A549 (cell line): ENCODE data around the gene MXRA5. TPM values are rescaled to one million over a fixed set of nuclear protein-coding genes. Genes with fewer than 3 reads are reported as not detected.
"Not testable (repeated sequence)": the region's sequence is repeated elsewhere in the genome, so short reads cannot be mapped to it uniquely, and the experiment has no call there.

ENCODE experiments used
- ATAC-seq, 2 experiments: fragments of 200-7000 bp in 1 of 2; fragments of >200 bp in 1 of 2; cut with Nextera tagmentation in 1 of 2; cut with Tn5 transposase in 1 of 2; 3 replicates each; pipeline versions ENCODE4 v1.8.0 to v1.9.1; 2018 to 2020; ENCODE audit warnings: mild to moderate bottlenecking in 1 of 2, moderate library complexity in 1 of 2
- CTCF ChIA-PET: fragments of 300-600 bp; sonication (Branson Sonifier 250); formaldehyde crosslinking; extraction: SDS; loops from one replicate; lab custom pipeline; 2021; ENCODE audit warnings: antibody characterized with exemption, inconsistent platforms; lab: Yijun Ruan, JAX
- POLR2A ChIA-PET: fragments of 350-600 bp; formaldehyde crosslinking; extraction: SDS; loops from one replicate; lab custom pipeline; 2021; ENCODE audit warnings: antibody characterized with exemption, inconsistent platforms; lab: Yijun Ruan, JAX
- DNase-seq, 2 experiments: peaks; one replicate each; pipeline versions ENCODE4 v3.0.0 to v3.0.0-alpha.2; 2011 to 2016; ENCODE audit warnings: low read depth in 1 of 2, low spot score in 1 of 2
- FAIRE-seq: peaks from 2 replicates; lab custom pipeline; 2011; peaks lifted over from hg19 to GRCh38; lab: Jason Lieb, UNC
- H3K27ac ChIP-seq, 2 experiments: fragments of >200 bp; sonication (Bioruptor Twin); formaldehyde crosslinking; 3 replicates each; pipeline ENCODE4 v1.5.1; 2016 to 2017
- H3K4me1 ChIP-seq: fragments of >200 bp; sonication (Bioruptor Twin); formaldehyde crosslinking; 3 replicates; pipeline ENCODE4 v1.6.1; 2016
- H3K4me2 ChIP-seq: fragments of >200 bp; sonication (Bioruptor Twin); formaldehyde crosslinking; 3 replicates; pipeline ENCODE4 v1.6.1; 2016
- H3K4me3 ChIP-seq: fragments of >200 bp; sonication (Bioruptor Twin); formaldehyde crosslinking; 3 replicates; pipeline ENCODE4 v1.5.1; 2016
- H3K9me3 ChIP-seq: fragments of >200 bp; sonication (Bioruptor Twin); formaldehyde crosslinking; 3 replicates; pipeline ENCODE4 v1.6.1; 2016
- BHLHE40 ChIP-seq: IDR thresholded peaks from 2 replicates; pipeline ENCODE4 v1.6.1; 2012; ENCODE audit warnings: low read depth, low read length, inconsistent platforms
- CBX8 ChIP-seq: fragments of 200-600 bp; sonication (generic); IDR thresholded peaks from 2 replicates; pipeline ENCODE4 v1.6.1; 2016
- CEBPB ChIP-seq, 2 experiments: fragments of >200 bp in 1 of 2; sonication (Bioruptor Twin) in 1 of 2; formaldehyde crosslinking in 1 of 2; IDR thresholded peaks; 2 replicates each; pipeline ENCODE4 v1.6.1; 2012 to 2016
- CTCF ChIP-seq: fragments of >200 bp; sonication (Bioruptor Twin); formaldehyde crosslinking; IDR thresholded peaks from 3 replicates; pipeline ENCODE4 v1.5.1; 2016
- EP300 ChIP-seq, 2 experiments: fragments of >200 bp; sonication (Bioruptor Twin); formaldehyde crosslinking; IDR thresholded peaks; 2 replicates in 1 of 2; 3 replicates in 1 of 2; pipeline ENCODE4 v1.6.1; 2016 to 2017
- FOSB ChIP-seq: fragments of 250-450 bp; sonication (Bioruptor Pico); IDR thresholded peaks from 2 replicates; pipeline ENCODE4 v1.5.0; 2020; ENCODE audit warnings: mild to moderate bottlenecking, moderate library complexity
- FOXS1 ChIP-seq: fragments of 250-450 bp; sonication (Bioruptor Pico); IDR thresholded peaks from 2 replicates; pipeline ENCODE4 v1.5.0; 2020; ENCODE audit warnings: mild to moderate bottlenecking, moderate library complexity
- HES2 ChIP-seq: fragments of >200 bp; sonication (Bioruptor Twin); formaldehyde crosslinking; IDR thresholded peaks from 2 replicates; pipeline ENCODE4 v1.6.1; 2016
- JUN ChIP-seq, 2 experiments: fragments of >200 bp; sonication (Bioruptor Twin); formaldehyde crosslinking; IDR thresholded peaks; 2 replicates in 1 of 2; 3 replicates in 1 of 2; pipeline ENCODE4 v1.6.1; 2016 to 2017
- KDM5A ChIP-seq: fragments of 200-600 bp; sonication (generic); IDR thresholded peaks from 2 replicates; pipeline ENCODE4 v1.6.1; 2016; ENCODE audit warnings: antibody characterized with exemption, mild to moderate bottlenecking
- MAZ ChIP-seq: fragments of 150-350 bp; IDR thresholded peaks from 2 replicates; pipeline ENCODE4 v1.6.1; 2014; ENCODE audit warnings: antibody characterized with exemption, low read depth, low read length, borderline replicate concordance
- NFE2L2 ChIP-seq: fragments of 150-350 bp; conservative IDR thresholded peaks from 2 replicates; pipeline ENCODE4 v1.6.1; 2014; ENCODE audit warnings: low read length
- NPAS2 ChIP-seq: fragments of 250-450 bp; sonication (Bioruptor Pico); IDR thresholded peaks from 2 replicates; pipeline ENCODE4 v1.8.0; 2022; ENCODE audit warnings: mild to moderate bottlenecking, moderate library complexity, borderline replicate concordance
- POLR2AphosphoS2 ChIP-seq: conservative IDR thresholded peaks from 2 replicates; pipeline ENCODE4 v1.6.1; 2012; ENCODE audit warnings: low read length, improper control_type of control experiment, inconsistent platforms
- RAD21 ChIP-seq, 2 experiments: fragments of >200 bp in 1 of 2; sonication (Bioruptor Twin) in 1 of 2; formaldehyde crosslinking in 1 of 2; IDR thresholded peaks in 1 of 2; conservative IDR thresholded peaks in 1 of 2; 2 replicates in 1 of 2; 3 replicates in 1 of 2; pipeline ENCODE4 v1.6.1; 2012 to 2018; ENCODE audit warnings: inconsistent platforms in 1 of 2
- RCOR1 ChIP-seq: fragments of 150-350 bp; IDR thresholded peaks from 2 replicates; pipeline ENCODE4 v1.6.1; 2014; ENCODE audit warnings: antibody characterized with exemption, low read length, low read depth
- TFCP2L1 ChIP-seq: fragments of 250-450 bp; sonication (Bioruptor Pico); IDR thresholded peaks from 2 replicates; pipeline ENCODE4 v1.5.0; 2021; ENCODE audit warnings: mild to moderate bottlenecking
- ZC3H11A ChIP-seq: fragments of 450-650 bp; IDR thresholded peaks from 2 replicates; pipeline ENCODE4 v1.6.1; 2014; ENCODE audit warnings: antibody characterized with exemption, mild to moderate bottlenecking
- ZNF302 ChIP-seq: fragments of 250-450 bp; sonication (Bioruptor Pico); IDR thresholded peaks from 2 replicates; pipeline ENCODE4 v1.9.0; 2021; ENCODE audit warnings: inconsistent platforms, mild to moderate bottlenecking, moderate library complexity
- WGBS: methylation state at CpG from one replicate; pipeline ENCODE4 v1.1.6; 2017; ENCODE audit errors: missing lambda C conversion rate; 5-methylcytosine and 5-hydroxymethylcytosine counted together
- polyA plus RNA-seq, 4 experiments: library from polyadenylated mRNA; depleted of rRNA in 3 of 4; stranded (reverse); fragments of >200 nt; fragmentation: RNase III in 1 of 4; extraction: RNeasy Plus Mini Kit Qiagen cat#74134 plus additional on column Dnase treatment in 1 of 4; gene quantifications; 2 replicates in 3 of 4; 3 replicates in 1 of 4; pipeline ENCODE4 v1.2.3, GENCODE V29; 2011 to 2017
- TF ChIP-seq, protein P1 (sequence below): IDR thresholded peaks from 2 replicates; pipeline ENCODE4 v1.6.1; 2012
- TF ChIP-seq, protein P2 (sequence below): fragments of 250-450 bp; sonication (Bioruptor Pico); IDR thresholded peaks from 2 replicates; pipeline ENCODE4 v1.5.0; 2021; ENCODE audit warnings: mild to moderate bottlenecking, moderate library complexity, borderline replicate concordance

Gene MXRA5
- polyA plus RNA-seq, 2 of the 4 experiments (the other 2 are of a cell fraction): not detected

DNA sequence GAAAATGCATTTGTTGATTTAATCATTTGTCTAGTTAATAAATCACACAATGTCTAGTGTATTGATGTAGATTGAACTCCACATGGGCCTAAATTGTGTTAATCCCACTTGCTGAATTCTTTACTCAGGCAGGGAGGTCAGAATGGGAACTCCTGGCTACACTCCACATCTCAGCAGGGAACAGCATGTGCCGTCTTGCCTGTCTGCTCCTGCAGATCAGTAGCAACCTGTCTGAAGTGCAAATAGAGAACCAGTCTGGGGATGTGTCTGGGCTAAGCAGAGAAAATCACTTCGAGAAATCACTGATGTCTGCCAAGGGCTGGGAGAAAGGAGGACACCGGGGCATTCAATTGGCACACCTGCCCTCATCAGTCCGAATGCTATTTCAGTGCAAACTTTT is 16.5 kb upstream of the MXRA5 start:
- CTCF ChIA-PET: no interaction called here
- no peak overlapping the region for H3K4me3 ChIP-seq
- DNase-seq (no peak), FAIRE-seq (no peak), ATAC-seq (no peak)
- TF ChIP-seq POLR2AphosphoS2: no peak
- no peak for TF ChIP-seq CTCF
- TF ChIP-seq CEBPB (IDR thresholded peaks at IDR 0.05): no peak
- no peak for TF ChIP-seq BHLHE40
- TF ChIP-seq RAD21 (conservative IDR thresholded peaks at IDR 0.05 in 1 of 2, IDR thresholded peaks at IDR 0.05 in 1 of 2): no peak
- no peaks in the 10 kb centered on the region for H3K9me3 ChIP-seq
- no peak overlapping the region for H3K27ac ChIP-seq
- H3K4me2 ChIP-seq: no peak overlapping the region
- POLR2A ChIA-PET: no interaction called here
- no peaks in the 10 kb centered on the region for H3K4me1 ChIP-seq
- WGBS: 19% methylated on average over 3 of the region's 4 CpGs

GRCh38 chrX:3360881-3361280 is 14.4 kb upstream of the MXRA5 start:
- FAIRE-seq (no peak), DNase-seq (no peak)
- 36% methylated on average over 8 of the region's 14 CpGs for WGBS
- TF ChIP-seq JUN (IDR thresholded peaks at IDR 0.05): no peak
- TF ChIP-seq FOSB: no peak
- no peak for TF ChIP-seq RAD21 (conservative IDR thresholded peaks at IDR 0.05 in 1 of 2, IDR thresholded peaks at IDR 0.05 in 1 of 2)
- no peak for TF ChIP-seq RCOR1
- no peak for TF ChIP-seq ZNF302 (CRISPR knock-in tag)
- no peak for TF ChIP-seq NPAS2 (CRISPR knock-in tag)
- no peak for TF ChIP-seq FOXS1 (CRISPR knock-in tag)
- TF ChIP-seq, protein P1, sequence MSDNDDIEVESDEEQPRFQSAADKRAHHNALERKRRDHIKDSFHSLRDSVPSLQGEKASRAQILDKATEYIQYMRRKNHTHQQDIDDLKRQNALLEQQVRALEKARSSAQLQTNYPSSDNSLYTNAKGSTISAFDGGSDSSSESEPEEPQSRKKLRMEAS: no peak
- no peak for TF ChIP-seq ZC3H11A
- no peak for TF ChIP-seq KDM5A
- TF ChIP-seq NFE2L2: no peak
- TF ChIP-seq EP300 (IDR thresholded peaks at IDR 0.05): no peak
- no peak for TF ChIP-seq CBX8
- no peak for TF ChIP-seq POLR2AphosphoS2
- no peak for TF ChIP-seq MAZ
- TF ChIP-seq TFCP2L1 (CRISPR knock-in tag): no peak
- TF ChIP-seq HES2: no peak
- TF ChIP-seq, protein P2, sequence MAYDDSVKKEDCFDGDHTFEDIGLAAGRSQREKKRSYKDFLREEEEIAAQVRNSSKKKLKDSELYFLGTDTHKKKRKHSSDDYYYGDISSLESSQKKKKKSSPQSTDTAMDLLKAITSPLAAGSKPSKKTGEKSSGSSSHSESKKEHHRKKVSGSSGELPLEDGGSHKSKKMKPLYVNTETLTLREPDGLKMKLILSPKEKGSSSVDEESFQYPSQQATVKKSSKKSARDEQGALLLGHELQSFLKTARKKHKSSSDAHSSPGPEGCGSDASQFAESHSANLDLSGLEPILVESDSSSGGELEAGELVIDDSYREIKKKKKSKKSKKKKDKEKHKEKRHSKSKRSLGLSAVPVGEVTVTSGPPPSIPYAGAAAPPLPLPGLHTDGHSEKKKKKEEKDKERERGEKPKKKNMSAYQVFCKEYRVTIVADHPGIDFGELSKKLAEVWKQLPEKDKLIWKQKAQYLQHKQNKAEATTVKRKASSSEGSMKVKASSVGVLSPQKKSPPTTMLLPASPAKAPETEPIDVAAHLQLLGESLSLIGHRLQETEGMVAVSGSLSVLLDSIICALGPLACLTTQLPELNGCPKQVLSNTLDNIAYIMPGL: no peak
- TF ChIP-seq, all 56 proteins: peak for 0
- POLR2A ChIA-PET: no interaction called here
- CTCF ChIA-PET: no interaction called here
- no peak for ATAC-seq
- Histone ChIP-seq H3K4me3 (no peak overlapping the region), H3K4me2 (no peak overlapping the region), H3K4me1 (no peaks in the 10 kb centered on the region), H3K9me3 (no peaks in the 10 kb centered on the region), H3K27ac (no peak overlapping the region)

GRCh38 chrX:3352741-3353140 is 6.3 kb upstream of the MXRA5 start:
- CTCF ChIA-PET, H3K4me3 ChIP-seq, DNase-seq, H3K9me3 ChIP-seq, H3K4me1 ChIP-seq, POLR2A ChIA-PET, ATAC-seq, H3K4me2 ChIP-seq, FAIRE-seq, H3K27ac ChIP-seq: not testable (repeated sequence)
- WGBS: 3% methylated on average over 3 of the region's 3 CpGs
